Stimulated activated naive B cell treated with anti-CD40 and anti-IgM and Interleukin-4, amounts not matched to agents 10 μg/mL and 1 μg/mL and 100 μg/mL, for 72 hours (primary cell): ENCODE data around the gene CCDC149.

Source experiments
- ATAC-seq, 2 donors: fragments of 150-1000 bp; cut with Tn5 transposase; replicated peaks; 2 replicates each; pipeline ENCODE4 v1.10.0; 2021; ENCODE audit warnings: moderate library complexity in 1 of 2
- DNase-seq: peaks from one replicate; pipeline ENCODE4 v3.0.0; 2021
- H3K27ac Mint-ChIP-seq: one replicate; pipeline ENCODE4 v1.8.0; 2022; ENCODE audit warnings: mild to moderate bottlenecking, mixed read lengths
- H3K27me3 Mint-ChIP-seq, 2 donors: one replicate each; pipeline ENCODE4 v1.8.0; 2022; ENCODE audit warnings: mixed read lengths in 2 of 2
- H3K36me3 Mint-ChIP-seq, 2 donors: one replicate each; pipeline ENCODE4 v1.8.0; 2022; ENCODE audit warnings: mixed read lengths in 2 of 2, mild to moderate bottlenecking in 1 of 2
- H3K4me1 Mint-ChIP-seq, 2 donors: one replicate each; pipeline ENCODE4 v1.8.0; 2022; ENCODE audit warnings: mixed read lengths in 2 of 2, mild to moderate bottlenecking in 1 of 2
- H3K4me3 Mint-ChIP-seq, 2 donors: one replicate each; pipeline ENCODE4 v1.8.0; 2022; ENCODE audit warnings: mild to moderate bottlenecking in 2 of 2, mixed read lengths in 2 of 2, moderate library complexity in 1 of 2
- H3K9me3 Mint-ChIP-seq, 2 donors: one replicate each; pipeline ENCODE4 v1.8.0; 2022; ENCODE audit warnings: mixed read lengths in 2 of 2, mild to moderate bottlenecking in 1 of 2

The CCDC149 gene

DNA sequence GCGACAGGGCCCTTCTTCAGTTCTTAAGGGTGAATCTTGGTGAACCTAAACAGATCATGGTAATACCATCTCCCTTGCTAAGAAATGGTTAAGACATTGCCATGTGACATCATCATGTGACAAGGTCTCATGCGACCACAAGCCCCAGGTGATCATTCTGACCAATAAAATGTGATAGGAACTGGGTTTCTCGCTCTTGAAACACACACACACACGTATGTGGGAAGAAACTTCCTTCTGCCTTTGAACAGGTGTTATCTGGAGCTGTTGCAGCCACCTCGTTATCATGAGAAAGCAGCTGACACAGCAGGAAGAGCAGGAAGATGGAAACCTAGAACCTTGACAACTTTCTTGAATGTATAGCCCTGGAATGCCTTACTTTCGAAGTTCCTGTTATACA, 107.3 kb downstream of the CCDC149 start:
- no peaks in the 10 kb centered on the region for H3K9me3 Mint-ChIP-seq
- DNase-seq (no peak), ATAC-seq (no peak)
- H3K4me1 Mint-ChIP-seq, result no peaks in the 10 kb centered on the region
- H3K27ac Mint-ChIP-seq, result no peak overlapping the region
- H3K36me3 Mint-ChIP-seq, result no peaks in the 10 kb centered on the region
- H3K4me3 Mint-ChIP-seq, result no peak overlapping the region
- peaks cover 17 to 20% of the 10 kb centered on the region in 2 donors for H3K27me3 Mint-ChIP-seq

- no peaks in the 10 kb centered on the region for H3K36me3 Mint-ChIP-seq
- no peaks in the 10 kb centered on the region for H3K9me3 Mint-ChIP-seq
- no peak for ATAC-seq
- no peak overlapping the region for H3K4me3 Mint-ChIP-seq
- peaks cover 22 to 25% of the 10 kb centered on the region in 2 donors for H3K27me3 Mint-ChIP-seq
- no peak overlapping the region for H3K27ac Mint-ChIP-seq
- no peak for DNase-seq
- peaks cover 0 to 2% of the 10 kb centered on the region in 2 donors for H3K4me1 Mint-ChIP-seq
These were observed 107.8 kb downstream of the CCDC149 start for GRCh38 chr4:24805067-24805466.

DNA sequence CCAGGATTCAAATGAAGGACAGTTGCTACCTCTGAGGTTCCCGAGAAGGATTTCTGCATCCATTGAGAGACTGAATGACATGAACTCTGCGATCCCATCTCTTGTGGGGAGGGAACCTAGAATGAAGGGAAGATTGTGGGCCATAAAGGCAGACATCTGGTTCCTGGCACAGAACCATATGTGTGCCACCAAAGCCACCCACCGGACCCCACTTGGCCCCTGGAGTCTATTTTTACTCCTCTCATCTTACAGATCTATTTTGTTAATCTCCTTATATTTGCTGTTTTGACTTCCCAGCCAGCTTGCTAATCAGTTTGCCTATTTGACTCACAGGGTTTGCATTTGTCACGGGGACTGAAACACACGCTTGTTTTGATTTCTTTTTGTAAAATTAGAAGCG, 110.2 kb downstream of the CCDC149 start:
- no peak for ATAC-seq
- Mint-ChIP-seq H3K4me3 (no peak overlapping the region), H3K9me3 (no peaks in the 10 kb centered on the region), H3K4me1 (peaks cover 0 to 2% of the 10 kb centered on the region in 2 donors), H3K27ac (no peak overlapping the region), H3K36me3 (no peaks in the 10 kb centered on the region), H3K27me3 (peaks cover 36 to 41% of the 10 kb centered on the region in 2 donors)
- DNase-seq, result no peak

DNA sequence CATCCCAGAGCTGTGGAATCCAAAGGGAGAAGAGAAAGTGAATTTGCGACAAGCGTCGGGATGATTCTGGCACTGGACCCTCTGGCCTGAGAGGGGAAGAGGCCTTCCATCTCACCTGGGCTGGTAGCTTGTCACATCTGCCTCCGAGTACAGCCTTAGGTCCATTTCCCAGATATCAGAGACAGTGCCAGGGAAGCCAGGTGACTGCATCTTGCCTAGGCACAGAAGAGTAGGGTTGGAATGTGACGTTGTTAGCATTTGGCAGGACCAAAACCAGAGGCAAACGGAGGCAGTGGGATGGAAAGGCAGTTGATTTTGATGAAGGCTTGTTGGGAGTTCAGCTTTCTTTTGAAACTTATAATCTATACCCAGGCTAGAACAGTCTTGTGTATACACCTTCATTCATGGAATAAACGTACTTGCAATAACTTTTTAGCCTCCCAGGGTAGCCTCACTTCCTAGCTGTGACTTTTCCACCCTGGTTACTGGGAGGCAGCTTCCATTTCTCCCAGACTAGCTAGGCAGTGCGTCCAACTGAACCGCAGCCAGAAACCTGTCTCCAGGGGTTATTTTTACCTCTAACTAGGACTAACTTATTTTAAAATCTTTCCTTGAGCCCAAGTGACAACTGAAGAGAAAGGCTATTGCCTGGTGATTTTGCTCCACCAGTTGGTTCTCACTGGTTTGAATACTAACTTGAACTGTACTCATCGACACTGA, 111.5 kb downstream of the CCDC149 start:
- Mint-ChIP-seq H3K36me3 (no peaks in the 10 kb centered on the region), H3K4me1 (peaks cover 0 to 2% of the 10 kb centered on the region in 2 donors), H3K4me3 (no peak overlapping the region), H3K9me3 (no peaks in the 10 kb centered on the region), H3K27ac (no peak overlapping the region), H3K27me3 (peaks cover 36 to 42% of the 10 kb centered on the region in 2 donors)
- no peak for DNase-seq
- no peak for ATAC-seq

GRCh38 chr4:24800325-24800895, 112.4 kb downstream of the CCDC149 start:
- Mint-ChIP-seq H3K36me3 (no peaks in the 10 kb centered on the region), H3K27ac (no peak overlapping the region), H3K4me3 (no peak overlapping the region), H3K27me3 (peaks cover 39 to 42% of the 10 kb centered on the region in 2 donors), H3K4me1 (peaks cover 0 to 2% of the 10 kb centered on the region in 2 donors), H3K9me3 (no peaks in the 10 kb centered on the region)
- ATAC-seq, result no peak
- no peak for DNase-seq

DNA sequence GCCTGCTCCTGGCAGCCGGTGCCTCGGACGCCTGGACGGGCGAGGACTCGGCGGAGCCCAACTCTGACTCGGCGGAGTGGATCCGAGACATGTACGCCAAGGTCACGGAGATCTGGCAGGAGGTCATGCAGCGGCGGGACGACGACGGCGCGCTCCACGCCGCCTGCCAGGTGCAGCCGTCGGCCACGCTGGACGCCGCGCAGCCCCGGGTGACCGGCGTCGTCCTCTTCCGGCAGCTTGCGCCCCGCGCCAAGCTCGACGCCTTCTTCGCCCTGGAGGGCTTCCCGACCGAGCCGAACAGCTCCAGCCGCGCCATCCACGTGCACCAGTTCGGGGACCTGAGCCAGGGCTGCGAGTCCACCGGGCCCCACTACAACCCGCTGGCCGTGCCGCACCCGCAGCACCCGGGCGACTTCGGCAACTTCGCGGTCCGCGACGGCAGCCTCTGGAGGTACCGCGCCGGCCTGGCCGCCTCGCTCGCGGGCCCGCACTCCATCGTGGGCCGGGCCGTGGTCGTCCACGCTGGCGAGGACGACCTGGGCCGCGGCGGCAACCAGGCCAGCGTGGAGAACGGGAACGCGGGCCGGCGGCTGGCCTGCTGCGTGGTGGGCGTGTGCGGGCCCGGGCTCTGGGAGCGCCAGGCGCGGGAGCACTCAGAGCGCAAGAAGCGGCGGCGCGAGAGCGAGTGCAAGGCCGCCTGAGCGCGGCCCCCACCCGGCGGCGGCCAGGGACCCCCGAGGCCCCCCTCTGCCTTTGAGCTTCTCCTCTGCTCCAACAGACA, 113.1 kb downstream of the CCDC149 start:
- no peak for ATAC-seq

DNA sequence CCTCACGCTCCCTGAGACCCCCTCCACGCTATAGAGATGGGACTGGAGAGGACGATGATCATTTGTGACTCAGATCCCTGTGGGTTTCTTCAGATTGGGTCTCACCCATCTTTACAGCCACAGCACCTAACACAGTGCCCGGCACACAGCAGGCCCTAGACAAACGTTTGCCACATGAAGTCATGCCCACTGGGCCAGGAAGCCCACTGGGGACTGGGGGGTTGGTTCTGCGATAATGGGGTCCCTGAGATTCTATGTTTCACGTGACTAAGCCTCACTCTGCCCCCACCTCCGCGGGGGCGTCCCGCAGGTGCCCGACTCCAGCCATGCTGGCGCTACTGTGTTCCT, 113.7 kb downstream of the CCDC149 start:
- H3K4me3 Mint-ChIP-seq, result no peak overlapping the region
- H3K9me3 Mint-ChIP-seq, result peaks cover 0 to 1% of the 10 kb centered on the region in 2 donors
- H3K4me1 Mint-ChIP-seq, result peaks cover 0 to 2% of the 10 kb centered on the region in 2 donors
- DNase-seq, result no peak
- peaks cover 41 to 42% of the 10 kb centered on the region in 2 donors for H3K27me3 Mint-ChIP-seq
- no peak for ATAC-seq
- no peaks in the 10 kb centered on the region for H3K36me3 Mint-ChIP-seq
- H3K27ac Mint-ChIP-seq, result no peak overlapping the region

More for the DNA sequence above, 113.1 kb downstream of the CCDC149 start:
- H3K27me3 Mint-ChIP-seq, result peaks cover 41 to 42% of the 10 kb centered on the region in 2 donors
- H3K4me1 Mint-ChIP-seq, result peaks cover 0 to 2% of the 10 kb centered on the region in 2 donors
- no peak overlapping the region for H3K4me3 Mint-ChIP-seq
- H3K36me3 Mint-ChIP-seq, result no peaks in the 10 kb centered on the region
- H3K9me3 Mint-ChIP-seq, result peaks cover 0 to 1% of the 10 kb centered on the region in 2 donors
- H3K27ac Mint-ChIP-seq, result no peak overlapping the region
- no peak for DNase-seq

DNA sequence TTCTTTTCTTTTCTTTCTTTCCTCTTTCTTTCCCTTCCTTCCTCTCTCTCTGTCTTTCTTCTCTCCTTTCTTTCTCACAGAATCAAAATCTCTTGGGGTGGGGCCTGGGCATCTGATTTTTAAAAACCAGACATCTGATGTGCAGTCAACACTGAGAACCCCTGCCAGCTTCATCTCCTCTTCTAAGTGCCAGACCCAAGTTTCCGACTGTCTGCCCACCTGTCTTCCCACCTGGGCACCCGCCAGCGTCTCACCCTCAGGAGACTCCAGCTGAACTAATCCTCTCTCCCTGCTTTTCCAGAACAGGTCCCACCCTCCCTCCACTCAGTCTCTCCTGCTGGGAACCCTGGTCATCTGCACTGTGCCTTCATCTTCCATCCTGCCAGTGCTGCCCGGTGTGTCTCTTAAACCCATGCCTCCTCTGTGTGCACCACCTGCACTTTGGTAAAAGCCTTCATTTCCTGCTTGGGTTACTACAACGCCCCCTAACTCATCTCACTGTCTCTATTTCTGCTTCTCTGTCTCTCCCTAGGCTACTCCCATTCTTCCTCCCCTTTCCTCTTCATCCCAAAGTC, 114.7 kb downstream of the CCDC149 start:
- Mint-ChIP-seq H3K9me3 (peaks cover 0 to 1% of the 10 kb centered on the region in 2 donors), H3K36me3 (no peaks in the 10 kb centered on the region), H3K4me1 (peaks cover 0 to 2% of the 10 kb centered on the region in 2 donors), H3K27ac (no peak overlapping the region), H3K4me3 (no peak overlapping the region), H3K27me3 (peaks cover 41 to 42% of the 10 kb centered on the region in 2 donors)
- DNase-seq (no peak), ATAC-seq (no peak)

DNA sequence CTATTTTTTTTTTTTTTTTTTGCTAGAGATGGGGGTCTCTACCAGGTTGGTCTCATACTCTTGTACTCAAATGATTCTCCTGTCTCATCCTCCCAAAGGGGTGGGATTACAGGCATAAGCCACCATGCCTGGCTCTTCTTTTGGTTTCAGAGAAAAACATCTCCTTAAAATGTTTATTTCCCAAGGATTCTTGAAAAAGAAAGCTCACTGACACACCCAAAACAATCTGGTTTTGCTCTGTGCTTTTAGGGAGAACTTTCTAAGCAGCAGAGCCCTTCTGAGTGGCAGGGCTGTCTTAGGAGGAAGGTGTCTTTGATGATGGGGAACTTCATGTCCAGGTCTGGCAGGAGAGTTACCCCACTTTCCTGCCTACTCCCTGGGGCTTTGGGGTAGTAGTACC, 116.2 kb downstream of the CCDC149 start:
- no peak for DNase-seq
- Mint-ChIP-seq H3K4me1 (peaks cover 0 to 2% of the 10 kb centered on the region in 2 donors), H3K9me3 (peaks cover 0 to 1% of the 10 kb centered on the region in 2 donors), H3K27me3 (peaks cover 35 to 36% of the 10 kb centered on the region in 2 donors), H3K27ac (no peak overlapping the region), H3K36me3 (no peaks in the 10 kb centered on the region), H3K4me3 (no peak overlapping the region)
- no peak for ATAC-seq

- DNase-seq, result no peak
- no peaks in the 10 kb centered on the region for H3K36me3 Mint-ChIP-seq
- no peak overlapping the region for H3K27ac Mint-ChIP-seq
- H3K27me3 Mint-ChIP-seq, result peaks cover 27 to 28% of the 10 kb centered on the region in 2 donors
- H3K4me1 Mint-ChIP-seq, result peaks cover 0 to 2% of the 10 kb centered on the region in 2 donors
- H3K4me3 Mint-ChIP-seq, result no peak overlapping the region
- H3K9me3 Mint-ChIP-seq, result peaks cover 0 to 1% of the 10 kb centered on the region in 2 donors
- no peak for ATAC-seq
These were observed 117.0 kb downstream of the CCDC149 start for GRCh38 chr4:24795666-24796381.

- no peaks in the 10 kb centered on the region for H3K36me3 Mint-ChIP-seq
- H3K27ac Mint-ChIP-seq, result no peak within 1 kb of the TSS
- H3K4me3 Mint-ChIP-seq, result no peak within 1 kb of the TSS
- no peaks in the 10 kb centered on the region for H3K4me1 Mint-ChIP-seq
- ATAC-seq (no peak), DNase-seq (no peak)
- peaks cover 0 to 1% of the 10 kb centered on the region in 2 donors for H3K9me3 Mint-ChIP-seq
- H3K27me3 Mint-ChIP-seq, result peaks cover 20% of the 10 kb centered on the region in 2 donors
These were observed 117.8 kb downstream of the CCDC149 start, which contains the start of gene SOD3 for GRCh38 chr4:24794916-24795665. TSS of gene SOD3 (plus strand) at chr4:24795573. CDS start at chr4:24799522, 3,949 bp downstream.

DNA sequence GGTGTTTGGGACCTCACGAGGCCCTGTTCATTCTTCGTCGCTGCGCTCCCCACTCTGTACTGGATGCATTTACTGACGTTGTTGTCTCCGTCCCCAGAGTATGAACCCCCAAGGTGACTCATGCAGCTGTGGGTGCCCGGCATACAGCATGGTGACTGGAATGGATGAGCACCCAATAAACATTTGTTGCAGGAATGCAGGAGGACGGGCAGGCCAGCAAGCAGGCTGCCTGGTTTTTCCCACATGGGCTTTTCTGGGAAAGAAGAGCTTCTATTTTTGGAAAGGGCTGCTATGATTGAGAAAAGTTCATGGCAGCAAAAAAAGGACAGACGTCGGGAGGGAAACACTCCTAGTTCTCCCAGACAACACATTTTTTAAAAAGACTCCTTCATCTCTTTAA, 118.4 kb downstream of the CCDC149 start:
- Mint-ChIP-seq H3K36me3 (no peaks in the 10 kb centered on the region), H3K4me3 (no peak overlapping the region), H3K4me1 (no peaks in the 10 kb centered on the region), H3K27ac (no peak overlapping the region), H3K9me3 (peaks cover 0 to 1% of the 10 kb centered on the region in 2 donors), H3K27me3 (peaks cover 19 to 20% of the 10 kb centered on the region in 2 donors)
- no peak for ATAC-seq
- no peak for DNase-seq

GRCh38 chr4:24794051-24794450, 118.8 kb downstream of the CCDC149 start:
- DNase-seq (no peak), ATAC-seq (no peak)
- peaks cover 0 to 3% of the 10 kb centered on the region in 2 donors for H3K9me3 Mint-ChIP-seq
- no peaks in the 10 kb centered on the region for H3K4me1 Mint-ChIP-seq
- H3K27me3 Mint-ChIP-seq, result peaks cover 15 to 22% of the 10 kb centered on the region in 2 donors
- no peak overlapping the region for H3K27ac Mint-ChIP-seq
- no peak overlapping the region for H3K4me3 Mint-ChIP-seq
- H3K36me3 Mint-ChIP-seq, result no peaks in the 10 kb centered on the region
